NCI-H1092 treated with DMSO at 0.1 percent for 48 hours (cell line): ENCODE results near the gene CACNA1C.

Experiments used
- DNase-seq: peaks from one replicate; lab custom pipeline; 2025; lab: John Stamatoyannopoulos, UW

Gene CACNA1C

DNA sequence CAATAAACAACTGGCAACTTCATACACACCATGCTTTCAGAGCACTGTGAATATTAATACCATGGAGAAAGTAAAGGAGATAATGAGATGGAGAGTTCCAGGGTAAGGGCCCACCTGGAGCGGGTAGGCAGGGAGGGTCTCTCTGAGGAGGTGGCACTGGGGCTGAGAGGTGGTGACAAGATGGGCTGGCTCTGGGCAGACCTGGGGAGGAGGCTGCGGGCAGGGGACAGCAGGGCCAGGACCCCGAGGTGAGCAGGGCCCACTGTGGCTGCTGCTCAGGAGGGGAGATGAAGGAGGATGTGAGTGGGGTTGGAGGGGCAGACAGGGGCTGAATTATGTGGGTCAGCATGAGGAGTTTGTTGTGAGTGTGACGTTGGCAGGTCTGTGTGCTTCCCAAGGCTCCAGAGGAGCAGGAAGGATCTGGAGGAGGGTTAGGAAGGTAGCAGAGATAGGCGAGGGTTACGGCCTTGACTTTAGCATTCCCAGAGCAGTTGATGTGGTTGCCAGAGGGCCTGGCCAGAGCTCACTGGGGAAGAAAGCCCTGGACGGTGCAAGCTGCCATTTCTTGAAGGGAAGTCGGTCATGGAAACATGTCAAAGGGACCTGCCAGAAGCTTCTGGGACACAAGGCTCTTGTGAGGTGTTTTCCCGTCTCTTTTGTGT, 88.2 kb downstream of the CACNA1C start:
- DNase-seq: no peak

DNA sequence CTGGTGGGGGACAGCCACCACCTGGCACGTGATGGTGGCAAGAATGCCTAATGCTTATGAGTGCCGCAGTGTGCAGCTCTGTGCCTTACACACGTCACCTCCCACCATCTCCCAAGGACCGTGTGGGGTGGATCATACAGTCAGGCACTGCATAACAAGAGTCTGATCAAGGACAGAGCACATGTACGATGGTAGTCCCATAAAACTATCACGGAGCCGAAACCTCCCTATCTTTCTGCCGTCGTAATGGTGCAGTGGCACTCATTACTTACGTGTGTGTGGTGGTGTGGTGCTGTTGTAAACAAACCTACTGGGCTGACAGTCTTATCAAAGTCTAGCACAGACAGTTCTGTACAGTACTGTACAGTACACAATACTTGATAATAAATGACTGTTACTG, 89.3 kb downstream of the CACNA1C start:
- no peak for DNase-seq

DNA sequence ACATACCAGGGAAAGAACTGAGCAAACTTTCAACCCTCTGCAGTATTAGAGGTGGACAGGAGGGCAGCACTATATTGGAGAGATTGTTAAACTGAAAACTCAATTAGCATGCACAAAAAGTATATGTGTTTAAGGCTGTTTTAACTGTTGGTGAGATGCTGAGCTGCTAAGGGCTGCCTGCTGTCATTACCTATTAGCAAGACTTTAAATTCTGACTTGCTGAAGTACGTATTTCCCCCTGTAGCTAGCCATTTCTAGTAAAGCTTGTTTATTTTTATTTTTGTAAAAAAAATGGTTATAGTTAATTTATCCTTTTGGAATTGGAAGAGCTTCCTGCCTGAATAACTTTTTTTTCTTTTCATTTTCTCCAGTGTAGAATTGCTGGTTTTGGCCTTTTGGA, 92.2 kb downstream of the CACNA1C start:
- no peak for DNase-seq

DNA sequence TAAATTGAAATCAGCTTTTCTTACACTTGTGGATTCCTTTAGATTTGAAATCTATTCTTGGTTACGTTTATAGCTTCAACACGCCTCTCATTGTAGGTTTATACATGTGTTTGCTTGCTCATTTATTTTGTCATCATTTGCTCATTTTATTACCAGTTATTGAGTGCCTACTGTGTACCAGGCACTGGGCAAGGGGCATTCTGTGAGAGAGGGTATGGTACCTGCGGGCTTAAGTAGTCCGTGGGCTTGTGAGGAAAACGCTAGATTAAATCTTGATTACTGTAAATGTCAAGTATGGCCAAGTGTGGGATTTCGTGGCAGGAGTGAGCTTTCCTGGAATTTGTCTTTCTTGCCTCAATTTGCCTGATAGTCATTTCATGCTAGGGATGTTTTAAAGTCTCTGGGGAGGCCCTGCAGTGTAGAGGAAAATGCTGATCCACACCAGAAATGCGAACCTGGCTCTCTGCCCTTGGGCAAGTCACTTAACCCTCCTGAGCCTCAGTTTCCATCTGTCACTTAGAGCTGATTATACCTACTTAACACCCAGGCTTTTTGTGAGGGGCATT, 92.7 kb downstream of the CACNA1C start:
- DNase-seq: no peak

DNA sequence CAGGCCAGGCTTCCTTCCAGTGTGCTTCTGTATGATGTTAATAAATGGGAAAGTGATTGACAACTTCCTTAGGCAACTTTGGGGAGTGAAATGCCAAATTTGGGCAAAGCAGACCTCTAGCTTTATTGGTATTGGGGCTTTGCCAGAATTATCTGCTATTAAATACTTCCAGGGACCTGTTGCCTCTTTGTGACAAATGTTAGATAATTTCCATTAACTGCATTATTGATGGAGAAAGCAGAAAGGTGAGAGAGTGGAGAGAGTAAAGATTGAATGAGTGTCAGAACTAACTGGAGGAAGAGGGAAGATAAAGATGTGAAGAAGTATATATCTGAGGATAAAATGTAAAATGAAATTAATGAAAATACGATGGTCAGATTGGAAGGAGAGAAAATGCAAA, 94.5 kb downstream of the CACNA1C start:
- DNase-seq: no peak

DNA sequence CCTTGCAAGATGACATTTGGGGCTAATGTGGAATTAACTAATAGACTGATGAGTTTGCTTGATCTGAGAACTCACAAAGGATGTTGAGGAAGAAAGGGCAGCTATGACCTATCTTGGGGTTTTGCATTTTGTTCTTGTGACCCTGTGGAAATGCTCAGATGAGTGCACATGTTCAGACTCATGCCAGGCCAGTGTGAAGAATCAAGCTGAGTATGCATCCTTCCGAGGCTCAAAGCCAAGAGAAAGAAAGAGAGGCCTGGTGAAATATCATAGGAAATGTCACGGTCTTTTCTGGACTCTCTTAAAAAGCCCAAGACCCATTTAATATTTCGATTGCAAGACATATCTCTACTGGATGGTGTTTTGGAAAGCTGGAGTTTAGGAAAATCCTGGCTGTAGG, 96.3 kb downstream of the CACNA1C start:
- DNase-seq: no peak

DNA sequence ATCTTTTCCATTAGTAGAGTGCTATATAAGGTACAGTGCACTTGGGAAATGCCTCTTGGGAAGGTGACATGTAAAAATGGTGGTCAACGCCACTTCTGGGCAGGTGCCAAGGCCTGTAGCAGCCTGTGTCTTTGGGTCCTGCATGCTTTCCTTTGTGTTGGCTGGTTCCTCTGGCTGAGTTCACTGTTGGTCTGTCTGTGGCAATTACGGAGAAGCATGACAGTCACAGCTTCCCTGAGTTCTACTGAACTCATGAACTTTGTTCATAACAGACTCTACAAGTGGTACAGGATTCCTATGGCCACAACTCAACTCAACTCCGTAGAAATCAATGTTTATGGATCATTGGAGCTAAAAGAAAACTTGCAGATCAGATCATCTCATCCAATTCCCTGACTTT, 98.0 kb downstream of the CACNA1C start:
- no peak for DNase-seq

DNA sequence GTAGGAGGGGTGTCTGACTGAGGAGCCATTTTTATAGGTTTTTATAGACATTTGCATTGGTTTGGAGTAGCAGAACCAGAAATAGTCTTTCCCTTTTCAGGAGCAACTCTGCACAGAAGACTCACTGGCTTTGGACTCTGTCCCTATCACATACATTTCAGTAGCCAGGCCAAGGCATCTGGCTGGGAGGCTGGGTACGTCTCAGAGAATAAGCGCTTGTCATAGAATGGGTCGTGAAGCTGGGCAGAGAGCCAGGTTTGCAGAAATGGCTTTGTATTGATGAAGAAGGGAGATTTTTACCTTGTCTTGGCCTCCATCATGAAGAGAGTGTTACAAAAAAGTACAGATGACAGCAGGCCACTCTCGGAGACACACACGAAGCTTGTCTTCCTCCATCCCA, 98.6 kb downstream of the CACNA1C start:
- DNase-seq: peak; percentile 52

DNA sequence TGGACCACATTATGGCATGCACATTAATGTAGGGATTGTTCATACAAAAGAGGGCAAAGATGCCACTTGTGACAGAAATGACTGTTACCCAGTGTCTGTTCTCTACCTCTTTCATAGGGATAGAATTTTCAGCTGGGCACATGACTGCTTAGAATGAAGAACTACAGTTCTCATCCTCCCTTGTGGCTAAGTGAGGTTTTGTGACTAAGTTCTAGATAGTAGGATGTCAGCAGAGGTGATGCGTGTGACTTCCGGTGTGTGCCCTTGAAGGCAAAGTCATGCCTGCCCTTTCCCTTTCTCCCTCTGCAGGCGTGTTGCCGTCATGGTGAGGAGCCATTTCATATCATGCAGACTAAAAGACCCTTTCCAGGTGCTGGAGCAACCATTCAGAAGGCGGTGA, 99.3 kb downstream of the CACNA1C start:
- no peak for DNase-seq

DNA sequence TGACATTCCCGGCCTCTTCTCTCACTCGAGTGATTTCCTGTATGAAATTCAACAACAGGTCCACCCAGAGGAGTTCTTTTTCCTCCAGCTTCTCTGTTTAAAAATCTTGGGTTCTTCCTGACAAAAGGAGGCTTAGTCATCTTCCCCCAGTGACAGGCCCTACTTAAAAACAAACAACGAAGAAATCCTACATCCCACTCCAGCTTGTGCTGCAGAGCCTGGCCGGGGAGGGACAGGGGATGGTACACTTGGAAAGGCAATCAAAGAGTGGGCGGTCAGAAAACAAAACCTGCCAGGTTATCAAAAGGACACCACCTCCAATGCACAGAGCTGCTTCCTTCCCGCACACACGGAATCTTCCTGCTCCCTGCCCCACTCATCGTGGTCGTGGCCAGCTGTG, 101.3 kb downstream of the CACNA1C start:
- DNase-seq: no peak

DNA sequence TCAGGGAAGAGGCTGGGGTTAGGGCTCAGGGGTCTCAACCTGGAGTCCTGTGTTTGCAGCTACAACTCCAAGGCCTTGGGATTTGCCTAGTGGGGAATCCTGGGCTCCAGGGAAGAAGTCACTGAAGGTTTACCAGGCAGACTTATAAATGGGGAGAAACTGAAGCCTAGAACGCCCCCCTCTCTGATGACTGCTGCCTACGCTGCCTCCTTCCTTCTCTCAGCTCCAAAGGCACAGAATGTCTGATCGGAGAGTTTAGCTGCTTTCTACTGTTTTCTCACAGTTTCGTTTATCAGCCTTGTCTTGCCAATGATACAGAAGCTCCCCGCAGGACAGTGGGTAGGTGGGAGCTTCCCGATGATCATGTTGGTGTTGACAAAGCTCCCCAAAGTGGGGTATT, 101.7 kb downstream of the CACNA1C start:
- no peak for DNase-seq

DNA sequence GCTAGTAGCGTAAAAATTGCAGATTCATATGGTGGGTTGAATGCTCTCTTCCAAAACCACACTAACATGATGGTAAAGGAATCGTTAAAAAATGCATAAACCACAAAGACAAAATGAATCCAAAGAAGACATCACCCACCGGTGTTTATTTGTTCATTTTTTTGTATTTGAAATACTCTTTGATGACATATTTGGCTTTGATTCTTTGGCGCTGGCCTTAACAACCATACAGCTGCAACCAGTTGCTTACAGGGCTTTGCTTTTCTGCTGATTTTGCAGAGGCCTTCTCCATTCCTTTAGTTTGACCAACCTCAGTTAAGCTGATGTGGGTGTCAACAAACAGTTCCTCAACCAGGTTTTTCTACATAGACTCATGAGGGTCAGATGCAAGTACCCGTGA, 103.5 kb downstream of the CACNA1C start:
- no peak for DNase-seq

DNA sequence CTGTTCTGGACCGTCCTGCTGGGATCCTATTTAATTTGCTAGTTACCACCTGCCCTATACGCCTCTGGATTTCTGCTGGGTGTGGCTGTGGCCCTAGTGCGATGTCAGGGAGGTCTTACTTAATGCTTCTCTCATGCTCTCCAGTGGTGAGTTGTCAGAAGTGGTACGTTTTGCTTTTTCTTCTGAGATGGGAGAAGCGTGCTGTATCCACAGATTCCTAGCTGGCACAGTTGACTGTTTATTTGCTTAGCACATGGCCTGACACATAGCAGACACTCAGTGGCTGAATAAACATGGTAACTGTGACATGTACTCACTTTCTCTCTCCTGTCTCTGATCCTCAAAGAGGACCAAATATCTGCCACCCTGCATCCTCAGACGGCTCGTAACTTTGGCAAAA, 107.3 kb downstream of the CACNA1C start:
- DNase-seq: peak; percentile 19

DNA sequence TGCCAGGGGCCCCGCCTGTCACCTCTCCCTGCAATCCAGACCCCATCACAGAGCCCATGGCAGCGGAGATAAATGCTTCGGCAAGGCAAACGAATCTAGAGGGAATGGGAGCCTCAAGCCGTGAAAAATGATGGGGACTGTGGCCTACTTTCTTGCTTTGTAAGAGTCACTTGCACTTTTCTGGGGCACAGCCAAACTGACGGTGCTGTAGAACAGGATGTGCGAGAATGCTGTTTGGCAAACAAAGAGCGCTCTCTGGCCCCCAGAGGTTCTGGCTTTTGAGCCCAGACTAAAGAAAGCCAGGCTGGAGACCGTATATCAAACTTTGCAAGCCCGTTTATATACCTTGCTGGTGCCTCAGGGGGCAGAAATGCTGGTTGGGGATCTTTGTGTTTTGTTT, 108.7 kb downstream of the CACNA1C start:
- no peak for DNase-seq

DNA sequence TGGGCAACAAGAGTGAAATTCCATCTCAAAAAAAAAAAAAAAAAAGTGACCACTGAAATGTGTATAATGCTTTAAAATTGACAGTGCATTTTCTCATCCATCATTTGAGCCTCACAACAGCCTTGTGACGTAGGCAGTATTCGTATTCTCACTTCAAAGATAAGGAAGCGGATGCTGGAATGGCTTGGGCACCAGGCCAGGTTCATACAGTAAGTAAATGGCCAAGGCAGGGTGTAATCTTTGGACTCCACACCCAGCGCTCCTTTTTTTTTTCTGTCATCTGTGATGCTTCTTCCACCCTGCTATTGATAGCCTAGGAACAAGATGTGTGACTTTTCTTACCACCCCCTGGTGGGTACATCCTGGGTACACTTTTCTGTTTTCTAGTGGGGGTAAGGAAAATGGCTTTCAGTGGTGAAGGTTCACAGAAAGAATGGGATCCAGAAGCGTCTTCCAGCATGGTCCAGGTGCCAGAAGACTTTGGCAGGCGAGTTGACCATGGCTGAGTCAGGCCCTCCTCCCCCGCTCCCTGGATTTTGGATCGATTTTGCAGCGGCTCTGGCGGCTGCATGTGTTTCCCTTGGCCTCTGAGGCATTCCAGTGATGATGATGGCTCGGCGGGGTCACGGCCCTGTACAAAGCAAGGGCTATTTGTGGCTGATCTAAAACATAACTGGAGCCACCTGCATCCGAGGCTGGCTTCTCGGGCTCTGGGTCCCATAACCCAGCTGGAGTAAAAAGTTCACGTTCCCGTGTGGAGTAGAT, 110.6 kb downstream of the CACNA1C start:
- no peak for DNase-seq

DNA sequence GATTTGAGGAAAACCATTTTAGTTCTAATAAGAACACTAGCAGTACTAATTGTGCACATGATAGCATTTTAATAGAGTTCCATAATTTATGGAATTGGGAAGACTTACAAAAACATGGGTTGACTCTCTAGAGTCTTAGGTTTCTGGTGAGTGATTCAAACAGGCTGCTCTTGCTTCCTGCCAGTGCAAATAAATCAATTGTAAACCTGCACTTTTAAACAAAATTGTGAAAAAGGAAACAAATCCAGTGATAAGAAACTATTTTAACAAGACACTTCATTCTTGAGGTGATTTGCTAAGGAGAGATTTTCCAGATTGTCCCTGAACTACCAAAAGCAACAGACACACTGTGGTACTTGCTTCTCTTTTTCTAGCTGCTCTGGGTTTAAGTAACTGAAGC, 112.2 kb downstream of the CACNA1C start:
- DNase-seq: no peak

DNA sequence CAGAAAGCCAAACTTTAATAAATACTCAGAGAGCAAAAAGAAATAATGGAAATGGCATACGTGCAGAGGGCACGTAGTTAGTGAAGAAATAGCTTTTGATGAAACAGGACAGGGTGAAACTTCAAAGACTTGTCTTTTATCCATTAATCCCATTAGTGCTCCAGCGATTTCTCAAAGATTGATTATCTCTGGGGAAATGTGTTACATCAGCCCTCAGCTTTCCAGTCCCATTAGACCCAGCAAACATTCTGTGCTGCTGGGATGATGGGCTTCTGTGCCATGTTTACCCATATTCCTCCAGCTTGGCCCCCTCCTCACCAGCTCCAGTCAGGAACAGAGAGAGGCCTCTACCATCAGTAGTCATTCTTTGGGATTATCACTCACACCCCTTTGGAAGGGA, 113.1 kb downstream of the CACNA1C start:
- DNase-seq: no peak

DNA sequence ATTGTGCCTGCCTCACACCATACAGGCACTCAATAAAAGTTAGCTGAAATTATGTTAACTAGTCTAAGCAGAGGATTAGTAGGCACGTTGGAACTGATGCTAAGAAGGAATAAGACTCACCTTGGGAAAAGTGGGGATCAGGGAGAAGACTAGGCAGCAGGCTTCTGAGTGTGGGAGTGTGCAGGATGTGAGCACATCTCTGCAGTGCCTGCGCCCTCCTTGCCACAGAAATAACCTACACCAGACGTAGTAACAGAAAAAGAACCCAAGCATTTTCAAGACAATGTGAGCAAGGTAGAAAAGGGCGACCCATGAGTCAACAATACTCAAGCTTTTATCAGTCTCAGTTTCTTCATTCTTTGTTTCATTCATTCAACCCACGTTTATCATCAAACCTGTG, 113.9 kb downstream of the CACNA1C start:
- DNase-seq: no peak

DNA sequence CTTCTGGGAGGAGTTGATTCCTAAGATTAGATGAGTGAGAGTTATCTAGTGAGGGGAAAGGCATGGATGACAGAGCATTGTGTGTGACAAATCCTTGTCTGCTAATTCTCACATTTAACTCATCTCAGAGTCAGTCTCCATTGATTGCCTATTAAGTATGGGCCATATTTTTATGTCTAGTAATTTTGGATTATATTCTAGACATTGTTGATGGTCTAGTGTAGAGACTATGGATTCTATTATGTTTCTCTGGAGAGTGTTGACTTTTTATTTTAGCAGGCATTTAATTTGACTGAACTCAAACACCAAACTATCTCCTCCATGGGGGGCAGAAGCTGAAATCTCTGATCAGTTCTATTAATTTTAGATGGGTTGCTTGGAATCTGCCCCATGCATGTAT, 114.4 kb downstream of the CACNA1C start:
- no peak for DNase-seq

DNA sequence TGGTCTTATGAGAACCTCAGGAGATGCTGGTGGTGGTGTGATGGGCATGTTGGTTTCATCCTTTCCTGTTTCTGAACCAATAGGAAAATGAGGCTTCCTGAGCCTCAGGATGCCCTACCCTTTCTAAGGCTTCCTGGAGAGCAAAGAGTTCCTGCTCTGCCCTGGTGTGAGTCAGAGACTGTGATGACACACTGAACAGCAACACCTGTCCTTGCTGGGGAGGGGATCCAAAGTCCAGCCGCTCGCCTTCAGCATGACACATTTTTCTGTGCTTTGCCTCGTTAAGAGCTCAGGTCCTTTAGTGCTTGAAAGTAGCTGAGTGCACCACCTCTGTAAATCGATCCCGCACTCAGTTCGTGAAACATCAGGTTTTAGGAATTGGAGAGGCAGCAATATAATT, 116.0 kb downstream of the CACNA1C start:
- DNase-seq: no peak

DNA sequence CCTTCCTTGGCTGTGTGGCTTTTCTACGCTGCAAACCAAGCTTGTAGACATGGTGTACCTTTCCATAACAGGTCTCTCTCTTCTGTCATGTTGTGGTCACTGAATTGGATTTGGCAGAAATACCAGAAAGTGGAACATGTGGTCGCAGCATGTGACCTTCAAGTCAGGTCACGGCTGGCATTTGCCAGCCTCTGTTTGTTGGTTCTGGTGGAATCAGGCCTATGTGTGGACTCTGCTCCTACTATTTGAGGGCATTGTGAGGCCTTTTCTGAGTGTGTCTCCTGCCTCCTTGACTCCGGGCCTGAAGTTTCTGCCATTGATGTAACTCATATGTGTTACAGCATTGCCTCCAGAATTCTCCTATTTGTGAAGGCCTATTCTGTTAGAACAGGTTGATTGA, 116.7 kb downstream of the CACNA1C start:
- DNase-seq: no peak

DNA sequence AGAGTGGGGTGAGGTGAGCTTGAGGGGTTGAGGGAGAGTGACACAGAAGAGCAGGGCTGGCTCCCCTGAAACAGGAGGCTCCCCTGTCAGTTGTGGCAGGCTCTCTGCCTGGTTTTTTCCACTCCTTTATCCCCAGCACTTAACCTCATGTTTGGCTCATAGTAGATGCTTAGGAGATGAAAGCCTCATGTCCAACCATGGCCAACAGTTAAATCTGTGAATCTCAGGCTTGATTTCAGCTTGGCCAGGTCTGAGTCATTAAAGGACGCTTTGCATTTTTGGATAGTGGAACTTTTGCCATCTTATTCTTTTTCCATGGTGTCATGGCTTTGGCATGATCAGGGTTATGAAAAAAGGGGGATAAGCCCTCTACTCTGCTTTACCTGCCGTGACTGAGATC, 117.2 kb downstream of the CACNA1C start:
- DNase-seq: no peak

DNA sequence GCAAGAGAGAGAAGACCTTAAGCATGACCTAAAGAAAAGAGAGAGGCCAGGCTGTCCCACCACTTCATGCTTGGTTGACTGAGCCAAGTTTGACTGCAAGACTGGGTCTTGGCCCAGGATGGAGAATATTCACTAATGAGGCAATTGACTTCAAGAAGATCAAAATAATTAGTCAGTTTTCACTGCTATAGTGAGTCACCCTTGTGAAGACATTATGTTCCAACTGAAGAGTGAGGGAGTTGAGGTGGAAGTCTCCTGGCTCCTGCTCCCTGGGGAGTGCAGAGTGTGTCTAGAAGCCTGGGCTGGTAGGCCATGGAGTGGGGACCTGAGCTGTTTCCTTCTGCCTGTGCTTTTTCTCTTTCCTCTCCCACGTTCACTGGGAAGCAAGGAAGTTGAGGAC, 117.6 kb downstream of the CACNA1C start:
- no peak for DNase-seq
